Measurements from ENCODE around the gene TRIM32. TPM values are rescaled to one million over a fixed set of nuclear protein-coding genes. Genes with fewer than 3 reads are reported as not detected.

Gene TRIM32
- polyA plus RNA-seq, 3 donors, result 0.40 to 1.4 (median 1.3) TPM

- Histone ChIP-seq H3K4me1 (ENCODE audit: control insufficient read depth in 1 of 2, insufficient read depth in 2 of 2, low read length in 2 of 2) (no peaks in the 10 kb centered on the region), H3K9me3 (replicated peaks in 1 of 2; ENCODE audit: control insufficient read depth in 1 of 2, insufficient read depth in 1 of 2, low read length in 2 of 2) (no peaks in the 10 kb centered on the region), H3K79me2 (ENCODE audit: insufficient read depth, low read length) (no peaks in the 10 kb centered on the region), H3K4me2 (replicated peaks; ENCODE audit: extremely low read depth, low read length, poor library complexity, severe bottlenecking) (no peak overlapping the region), H3K4me3 (replicated peaks in 1 of 3; ENCODE audit: low read depth in 2 of 3, low read length in 3 of 3) (no peak overlapping the region), H3K27ac (ENCODE audit: low read depth in 1 of 2, low read length in 2 of 2) (no peak overlapping the region), H3K9ac (ENCODE audit: insufficient read depth, low read length, poor library complexity, severe bottlenecking) (no peak overlapping the region), H4K20me1 (ENCODE audit: insufficient read depth, low read length) (no peaks in the 10 kb centered on the region), H3K36me3 (replicated peaks in 1 of 2; ENCODE audit: control insufficient read depth in 1 of 2, insufficient read depth in 2 of 2, low read length in 2 of 2) (no peaks in the 10 kb centered on the region), H2AFZ (ENCODE audit: insufficient read depth, low read depth, low read length, poor library complexity, severe bottlenecking) (no peak overlapping the region), H3K27me3 (ENCODE audit: control insufficient read depth in 2 of 2, insufficient read depth in 2 of 2, low read length in 2 of 2) (no peaks in the 10 kb centered on the region)
- no CpG with 5 or more reads among the region's 3 CpGs for WGBS (ENCODE audit: insufficient coverage)
- TF ChIP-seq, protein P1, sequence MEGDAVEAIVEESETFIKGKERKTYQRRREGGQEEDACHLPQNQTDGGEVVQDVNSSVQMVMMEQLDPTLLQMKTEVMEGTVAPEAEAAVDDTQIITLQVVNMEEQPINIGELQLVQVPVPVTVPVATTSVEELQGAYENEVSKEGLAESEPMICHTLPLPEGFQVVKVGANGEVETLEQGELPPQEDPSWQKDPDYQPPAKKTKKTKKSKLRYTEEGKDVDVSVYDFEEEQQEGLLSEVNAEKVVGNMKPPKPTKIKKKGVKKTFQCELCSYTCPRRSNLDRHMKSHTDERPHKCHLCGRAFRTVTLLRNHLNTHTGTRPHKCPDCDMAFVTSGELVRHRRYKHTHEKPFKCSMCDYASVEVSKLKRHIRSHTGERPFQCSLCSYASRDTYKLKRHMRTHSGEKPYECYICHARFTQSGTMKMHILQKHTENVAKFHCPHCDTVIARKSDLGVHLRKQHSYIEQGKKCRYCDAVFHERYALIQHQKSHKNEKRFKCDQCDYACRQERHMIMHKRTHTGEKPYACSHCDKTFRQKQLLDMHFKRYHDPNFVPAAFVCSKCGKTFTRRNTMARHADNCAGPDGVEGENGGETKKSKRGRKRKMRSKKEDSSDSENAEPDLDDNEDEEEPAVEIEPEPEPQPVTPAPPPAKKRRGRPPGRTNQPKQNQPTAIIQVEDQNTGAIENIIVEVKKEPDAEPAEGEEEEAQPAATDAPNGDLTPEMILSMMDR (IDR thresholded peaks at IDR 0.05), result no peak
- H3K27ac Mint-ChIP-seq, result no peak overlapping the region
- H3K36me3 Mint-ChIP-seq, result no peaks in the 10 kb centered on the region
- peaks cover 0 to 5% (median 2%) of the 10 kb centered on the region in 3 donors for H3K27me3 Mint-ChIP-seq (ENCODE audit: low read depth in 3 of 3)
- no peaks in the 10 kb centered on the region for H3K4me1 Mint-ChIP-seq
- no peak overlapping the region for H3K4me3 Mint-ChIP-seq
- no peak for DNase-seq
- intact Hi-C loops (cut with micrococcal nuclease), result no loop called here
- peaks cover 0 to 5% (median 3%) of the 10 kb centered on the region in 7 donors for H3K9me3 Mint-ChIP-seq
Observed at GRCh38 chr9:116749176-116749575, 62.1 kb downstream of the TRIM32 start.

DNA sequence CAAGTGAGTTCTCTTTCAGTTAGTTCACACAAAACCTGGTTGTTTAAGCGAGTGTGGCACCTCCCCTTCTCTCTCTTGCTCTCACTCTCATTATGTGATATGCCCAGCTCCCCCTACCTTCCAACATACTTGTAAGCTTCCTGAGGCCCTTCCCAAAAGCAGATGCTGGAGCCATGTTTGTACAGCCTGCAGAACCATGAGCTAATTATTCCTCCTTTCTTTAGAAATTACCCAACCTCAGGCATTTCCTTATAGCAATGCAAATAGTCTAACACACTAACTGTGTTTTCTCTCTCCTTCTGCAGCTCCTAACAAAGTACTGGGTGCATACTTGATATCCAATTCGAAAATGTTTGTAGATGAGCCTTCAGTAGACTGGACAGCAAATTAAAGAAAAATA is 62.7 kb downstream of the TRIM32 start:
- Mint-ChIP-seq H3K27me3 (ENCODE audit: low read depth in 3 of 3) (peaks cover 0 to 5% (median 2%) of the 10 kb centered on the region in 3 donors), H3K27ac (no peak overlapping the region), H3K4me1 (no peaks in the 10 kb centered on the region), H3K9me3 (peaks cover 0 to 5% (median 3%) of the 10 kb centered on the region in 7 donors), H3K36me3 (no peaks in the 10 kb centered on the region), H3K4me3 (no peak overlapping the region)
- Histone ChIP-seq H3K4me1 (ENCODE audit: control insufficient read depth in 1 of 2, insufficient read depth in 2 of 2, low read length in 2 of 2) (no peaks in the 10 kb centered on the region), H3K36me3 (replicated peaks in 1 of 2; ENCODE audit: control insufficient read depth in 1 of 2, insufficient read depth in 2 of 2, low read length in 2 of 2) (no peaks in the 10 kb centered on the region), H4K20me1 (ENCODE audit: insufficient read depth, low read length) (no peaks in the 10 kb centered on the region), H2AFZ (ENCODE audit: insufficient read depth, low read depth, low read length, poor library complexity, severe bottlenecking) (no peak overlapping the region), H3K4me3 (replicated peaks in 1 of 3; ENCODE audit: low read depth in 2 of 3, low read length in 3 of 3) (no peak overlapping the region), H3K9me3 (replicated peaks in 1 of 2; ENCODE audit: control insufficient read depth in 1 of 2, insufficient read depth in 1 of 2, low read length in 2 of 2) (no peaks in the 10 kb centered on the region), H3K27me3 (ENCODE audit: control insufficient read depth in 2 of 2, insufficient read depth in 2 of 2, low read length in 2 of 2) (no peaks in the 10 kb centered on the region), H3K9ac (ENCODE audit: insufficient read depth, low read length, poor library complexity, severe bottlenecking) (no peak overlapping the region), H3K79me2 (ENCODE audit: insufficient read depth, low read length) (no peaks in the 10 kb centered on the region), H3K4me2 (replicated peaks; ENCODE audit: extremely low read depth, low read length, poor library complexity, severe bottlenecking) (no peak overlapping the region), H3K27ac (ENCODE audit: low read depth in 1 of 2, low read length in 2 of 2) (no peak overlapping the region)
- 92% methylated on average over 2 of the region's 2 CpGs for WGBS (ENCODE audit: insufficient coverage)
- TF ChIP-seq, protein P1 (IDR thresholded peaks at IDR 0.05), result no peak
- no peak for DNase-seq
- intact Hi-C loops (cut with micrococcal nuclease), result no loop called here

All from CD14-positive monocyte (primary cell).